ENCODE measurements around the gene RAB11FIP4. TPM values are rescaled to one million over a fixed set of nuclear protein-coding genes. Genes with fewer than 3 reads are reported as not detected.

RAB11FIP4 gene
- total and polyA plus RNA-seq, 2 of the 13 experiments (the other 11 are each of a cell fraction or from before 2014, with no cell fraction given), result 28.0 to 89.3 TPM

DNA sequence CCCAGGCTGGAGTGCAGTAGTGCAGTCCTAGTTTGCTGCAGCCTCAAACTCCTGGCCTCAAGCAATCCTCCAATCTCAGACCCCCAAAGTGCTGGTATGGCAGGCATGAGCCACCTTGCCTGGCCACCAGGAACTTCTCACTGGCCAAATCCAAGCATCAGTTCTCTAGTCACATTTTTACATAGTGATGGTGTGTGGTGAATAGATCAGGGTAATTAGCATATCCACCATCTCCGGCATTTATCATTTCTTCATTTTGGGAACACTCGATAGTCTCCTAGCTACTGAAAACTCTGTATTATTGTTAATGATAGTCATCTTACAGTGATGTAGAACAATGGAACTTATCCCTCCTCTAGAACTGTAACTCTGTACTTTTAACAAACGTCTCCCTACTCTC lies 58.3 kb downstream of the RAB11FIP4 start (continued):
- no peak for TF ChIP-seq CENPX (CRISPR knock-in tag; IDR thresholded peaks at IDR 0.05)

DNA sequence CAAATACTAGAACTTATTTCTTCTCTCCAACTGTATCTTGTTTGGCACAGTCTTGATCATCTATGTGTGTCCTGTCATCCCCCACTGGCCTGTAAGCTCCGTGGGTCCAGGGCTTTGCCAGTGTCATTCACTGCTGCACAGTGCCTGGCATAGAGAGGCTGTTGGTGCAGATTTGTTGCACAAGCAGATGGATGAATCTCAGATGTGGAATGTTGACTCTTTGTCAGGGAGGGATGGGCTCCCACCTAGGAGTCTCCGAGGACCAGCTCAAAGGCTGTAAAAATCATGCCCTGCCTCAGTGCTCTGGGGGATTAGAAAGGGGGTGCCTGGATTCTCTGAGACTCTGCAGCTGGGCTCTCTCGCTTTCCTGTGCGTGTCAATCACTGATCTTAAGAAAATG lies 60.6 kb downstream of the RAB11FIP4 start:
- FAIRE-seq, result no peak
- CTCF ChIA-PET (ENCODE audit: low intra/inter-chr PET ratio, low total read pairs), result no interaction called here

More for the DNA sequence above, 60.6 kb downstream of the RAB11FIP4 start:
- H3K9me3 ChIP-seq (ENCODE audit: low read length), result no peaks in the 10 kb centered on the region
- DNase-seq (ENCODE audit: low spot score) (no peak), ATAC-seq (peak; percentile 51)
- H4K20me1 ChIP-seq (ENCODE audit: insufficient read depth, low read length), result no peaks in the 10 kb centered on the region
- no peak overlapping the region for H3K27ac ChIP-seq (ENCODE audit: extremely low read length, insufficient read depth, low read length)
- whole genome bisulfite sequencing (ENCODE audit: low lambda C conversion rate), result 19% methylated on average over 3 of the region's 4 CpGs
- POLR2A ChIA-PET, result interaction anchor here (1.0 kb wide), 1 partner anchor 9 kb away, joined by 3 read pairs; no protein-coding TSS in a partner anchor
- H3K4me2 ChIP-seq (ENCODE audit: low read depth, low read length), result peak overlapping the region; percentile 31; the same call in 1 of the 2 replicates
- H3K36me3 ChIP-seq (replicated peaks in 1 of 2; ENCODE audit: control insufficient read depth in 1 of 2, insufficient read depth in 2 of 2, low read length in 2 of 2), result no peaks in the 10 kb centered on the region
- no peaks in the 10 kb centered on the region for H3K79me2 ChIP-seq (ENCODE audit: insufficient read depth, low read length)
- TF ChIP-seq CENPX (CRISPR knock-in tag; IDR thresholded peaks at IDR 0.05), result no peak
- TF ChIP-seq, protein P1, sequence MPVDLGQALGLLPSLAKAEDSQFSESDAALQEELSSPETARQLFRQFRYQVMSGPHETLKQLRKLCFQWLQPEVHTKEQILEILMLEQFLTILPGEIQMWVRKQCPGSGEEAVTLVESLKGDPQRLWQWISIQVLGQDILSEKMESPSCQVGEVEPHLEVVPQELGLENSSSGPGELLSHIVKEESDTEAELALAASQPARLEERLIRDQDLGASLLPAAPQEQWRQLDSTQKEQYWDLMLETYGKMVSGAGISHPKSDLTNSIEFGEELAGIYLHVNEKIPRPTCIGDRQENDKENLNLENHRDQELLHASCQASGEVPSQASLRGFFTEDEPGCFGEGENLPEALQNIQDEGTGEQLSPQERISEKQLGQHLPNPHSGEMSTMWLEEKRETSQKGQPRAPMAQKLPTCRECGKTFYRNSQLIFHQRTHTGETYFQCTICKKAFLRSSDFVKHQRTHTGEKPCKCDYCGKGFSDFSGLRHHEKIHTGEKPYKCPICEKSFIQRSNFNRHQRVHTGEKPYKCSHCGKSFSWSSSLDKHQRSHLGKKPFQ (CRISPR knock-in tag; IDR thresholded peaks at IDR 0.05; ENCODE audit: insufficient replicate concordance), result no peak
- no peak for TF ChIP-seq CAMTA2 (CRISPR knock-in tag; IDR thresholded peaks at IDR 0.05; ENCODE audit: borderline replicate concordance)
- TF ChIP-seq TCF12 (IDR thresholded peaks at IDR 0.05), result no peak
- no peak for TF ChIP-seq TCF12 (CRISPR knock-in tag; IDR thresholded peaks at IDR 0.05)
- TF ChIP-seq ZKSCAN8 (CRISPR knock-in tag; IDR thresholded peaks at IDR 0.05; ENCODE audit: borderline replicate concordance), result peak; percentile 82
- TF ChIP-seq FOSL2 (CRISPR knock-in tag; IDR thresholded peaks at IDR 0.05), result peak; percentile 11; the same call in 1 of the 2 replicates
- TF ChIP-seq MYC (CRISPR knock-in tag; IDR thresholded peaks at IDR 0.05; ENCODE audit: borderline replicate concordance), result no peak
- TF ChIP-seq, protein P2, sequence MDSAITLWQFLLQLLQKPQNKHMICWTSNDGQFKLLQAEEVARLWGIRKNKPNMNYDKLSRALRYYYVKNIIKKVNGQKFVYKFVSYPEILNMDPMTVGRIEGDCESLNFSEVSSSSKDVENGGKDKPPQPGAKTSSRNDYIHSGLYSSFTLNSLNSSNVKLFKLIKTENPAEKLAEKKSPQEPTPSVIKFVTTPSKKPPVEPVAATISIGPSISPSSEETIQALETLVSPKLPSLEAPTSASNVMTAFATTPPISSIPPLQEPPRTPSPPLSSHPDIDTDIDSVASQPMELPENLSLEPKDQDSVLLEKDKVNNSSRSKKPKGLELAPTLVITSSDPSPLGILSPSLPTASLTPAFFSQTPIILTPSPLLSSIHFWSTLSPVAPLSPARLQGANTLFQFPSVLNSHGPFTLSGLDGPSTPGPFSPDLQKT (CRISPR knock-in tag; IDR thresholded peaks at IDR 0.05; ENCODE audit: borderline replicate concordance), result no peak
- TF ChIP-seq KDM4B (CRISPR knock-in tag; IDR thresholded peaks at IDR 0.05), result no peak
- H3K4me1 ChIP-seq (ENCODE audit: insufficient read depth, low read length), result peaks cover 38% of the 10 kb centered on the region
- H3K27me3 ChIP-seq (ENCODE audit: control insufficient read depth in 1 of 2, insufficient read depth in 2 of 2, low read length in 2 of 2), result no peaks in the 10 kb centered on the region
- no TSS peak for BruUV-seq (replicated peaks)
- H3K9ac ChIP-seq (ENCODE audit: insufficient read depth, low read depth, low read length), result no peak overlapping the region
- intact Hi-C loops (cut with micrococcal nuclease; ENCODE audit: unreplicated experiment), result no loop called here
- H2AFZ ChIP-seq (ENCODE audit: low read length), result no peak overlapping the region
- in situ Hi-C loops (cut with HindIII; ENCODE audit: extremely low pct_ligation_motif_present, low pct_unique_long_range_greater_than_20kb), result no loop called here
- H3K4me3 ChIP-seq (replicated peaks in 1 of 3; ENCODE audit: insufficient read depth in 1 of 3, low read depth in 2 of 3, low read length in 3 of 3), result no peak overlapping the region

Measured in HepG2 (cell line).